ENCODE results near the gene SYNGR2.

The SYNGR2 gene

DNA sequence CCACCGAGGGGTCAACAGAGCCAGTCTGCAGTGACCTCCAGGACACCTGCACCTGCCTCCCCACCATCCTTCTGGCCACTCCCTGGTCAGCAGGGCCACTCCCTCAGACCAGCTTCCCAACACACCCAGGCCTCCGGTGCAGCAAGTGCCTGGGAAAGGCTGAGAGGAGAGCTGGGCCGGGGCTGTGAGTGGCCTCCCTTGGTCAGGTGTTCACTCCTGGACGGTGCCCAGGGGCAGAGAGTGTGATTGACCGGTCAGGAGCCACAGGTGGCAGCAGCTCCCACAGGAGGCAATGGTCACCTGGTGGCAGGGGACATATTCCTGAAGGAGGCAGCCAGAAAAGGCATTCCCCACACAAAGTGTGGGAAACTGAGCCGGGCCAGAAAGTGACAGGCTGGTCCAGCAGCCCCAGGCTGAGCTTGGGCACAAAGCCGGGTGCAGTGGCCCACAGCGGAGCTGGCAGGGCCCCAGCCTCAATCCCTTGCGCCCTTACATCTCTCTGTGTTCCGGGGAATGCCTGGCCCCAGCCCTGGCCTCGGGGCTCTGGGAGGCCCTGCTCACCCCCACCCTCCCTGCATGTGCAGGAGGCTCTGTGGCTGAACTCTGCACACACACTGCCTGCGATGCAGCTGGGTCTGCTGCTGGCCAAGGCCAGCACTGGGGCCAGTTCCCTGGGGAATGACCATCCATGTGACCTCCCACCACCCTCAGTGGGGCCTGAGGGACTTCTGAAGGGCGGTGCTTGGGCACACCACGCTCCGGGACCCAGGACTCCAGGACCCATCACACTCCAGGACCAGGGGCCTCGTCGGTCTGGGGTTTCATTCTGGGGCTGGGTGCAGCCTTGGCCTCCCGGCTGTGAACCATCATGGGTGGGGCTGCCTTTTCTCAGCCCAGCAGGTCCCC, 23.4 kb upstream of the SYNGR2 start:
- H3K4me3 ChIP-seq (replicated peaks in 1 of 2; ENCODE audit: low read depth in 2 of 2, low read length in 2 of 2) = no peak overlapping the region
- no peak for DNase-seq (ENCODE audit: low read depth in 2 of 2)
- TF ChIP-seq, protein P1, sequence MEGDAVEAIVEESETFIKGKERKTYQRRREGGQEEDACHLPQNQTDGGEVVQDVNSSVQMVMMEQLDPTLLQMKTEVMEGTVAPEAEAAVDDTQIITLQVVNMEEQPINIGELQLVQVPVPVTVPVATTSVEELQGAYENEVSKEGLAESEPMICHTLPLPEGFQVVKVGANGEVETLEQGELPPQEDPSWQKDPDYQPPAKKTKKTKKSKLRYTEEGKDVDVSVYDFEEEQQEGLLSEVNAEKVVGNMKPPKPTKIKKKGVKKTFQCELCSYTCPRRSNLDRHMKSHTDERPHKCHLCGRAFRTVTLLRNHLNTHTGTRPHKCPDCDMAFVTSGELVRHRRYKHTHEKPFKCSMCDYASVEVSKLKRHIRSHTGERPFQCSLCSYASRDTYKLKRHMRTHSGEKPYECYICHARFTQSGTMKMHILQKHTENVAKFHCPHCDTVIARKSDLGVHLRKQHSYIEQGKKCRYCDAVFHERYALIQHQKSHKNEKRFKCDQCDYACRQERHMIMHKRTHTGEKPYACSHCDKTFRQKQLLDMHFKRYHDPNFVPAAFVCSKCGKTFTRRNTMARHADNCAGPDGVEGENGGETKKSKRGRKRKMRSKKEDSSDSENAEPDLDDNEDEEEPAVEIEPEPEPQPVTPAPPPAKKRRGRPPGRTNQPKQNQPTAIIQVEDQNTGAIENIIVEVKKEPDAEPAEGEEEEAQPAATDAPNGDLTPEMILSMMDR (IDR thresholded peaks at IDR 0.05; ENCODE audit: low read depth, low read length) = no peak

DNA sequence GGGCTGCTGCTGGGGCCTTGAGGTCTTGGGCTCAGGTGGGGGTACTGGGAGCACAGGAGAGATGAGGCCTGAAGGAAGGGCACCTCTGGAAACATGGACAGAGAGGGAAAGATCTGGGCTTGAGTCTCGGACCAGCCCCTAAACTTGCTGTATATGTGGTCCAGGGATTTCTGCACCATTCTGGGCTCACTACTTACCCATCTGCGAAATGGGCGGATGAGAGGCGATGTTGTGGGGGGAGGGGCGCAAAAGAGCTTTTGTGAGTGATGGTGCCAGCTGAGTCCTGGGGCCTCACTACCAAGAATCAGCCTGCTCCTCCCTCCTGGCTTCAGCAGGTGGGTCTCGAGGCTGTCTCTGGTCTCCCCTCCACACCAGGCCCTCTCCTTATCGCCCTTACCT, 21.9 kb upstream of the SYNGR2 start:
- DNase-seq (ENCODE audit: low read depth in 2 of 2) = no peak
- H3K4me3 ChIP-seq (replicated peaks in 1 of 2; ENCODE audit: low read depth in 2 of 2, low read length in 2 of 2) = no peak overlapping the region
- TF ChIP-seq, protein P1 (IDR thresholded peaks at IDR 0.05; ENCODE audit: low read depth, low read length) = no peak

DNA sequence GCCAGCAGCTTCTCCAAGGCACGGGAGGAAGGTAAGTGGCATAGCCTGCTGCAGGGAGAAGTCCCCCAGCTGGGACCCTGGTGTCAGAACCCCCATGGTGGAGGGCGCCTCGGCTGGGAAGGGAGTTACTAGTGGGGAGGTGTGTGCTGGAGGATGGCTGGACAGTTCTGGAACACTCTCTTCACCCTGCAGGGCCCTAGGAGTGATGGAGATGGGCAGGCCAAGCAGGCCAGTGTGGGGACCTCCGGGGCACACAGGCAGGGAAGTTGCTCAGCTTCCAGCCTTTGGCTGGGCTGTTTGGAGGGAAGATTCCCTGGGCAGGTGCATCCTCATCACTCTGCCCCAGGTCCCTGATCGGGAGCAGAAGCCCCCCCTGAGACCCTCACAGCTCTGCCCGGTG, 21.5 kb upstream of the SYNGR2 start:
- TF ChIP-seq, protein P1 (IDR thresholded peaks at IDR 0.05; ENCODE audit: low read depth, low read length) = no peak
- no peak for DNase-seq (ENCODE audit: low read depth in 2 of 2)
- no peak overlapping the region for H3K4me3 ChIP-seq (replicated peaks in 1 of 2; ENCODE audit: low read depth in 2 of 2, low read length in 2 of 2)

DNA sequence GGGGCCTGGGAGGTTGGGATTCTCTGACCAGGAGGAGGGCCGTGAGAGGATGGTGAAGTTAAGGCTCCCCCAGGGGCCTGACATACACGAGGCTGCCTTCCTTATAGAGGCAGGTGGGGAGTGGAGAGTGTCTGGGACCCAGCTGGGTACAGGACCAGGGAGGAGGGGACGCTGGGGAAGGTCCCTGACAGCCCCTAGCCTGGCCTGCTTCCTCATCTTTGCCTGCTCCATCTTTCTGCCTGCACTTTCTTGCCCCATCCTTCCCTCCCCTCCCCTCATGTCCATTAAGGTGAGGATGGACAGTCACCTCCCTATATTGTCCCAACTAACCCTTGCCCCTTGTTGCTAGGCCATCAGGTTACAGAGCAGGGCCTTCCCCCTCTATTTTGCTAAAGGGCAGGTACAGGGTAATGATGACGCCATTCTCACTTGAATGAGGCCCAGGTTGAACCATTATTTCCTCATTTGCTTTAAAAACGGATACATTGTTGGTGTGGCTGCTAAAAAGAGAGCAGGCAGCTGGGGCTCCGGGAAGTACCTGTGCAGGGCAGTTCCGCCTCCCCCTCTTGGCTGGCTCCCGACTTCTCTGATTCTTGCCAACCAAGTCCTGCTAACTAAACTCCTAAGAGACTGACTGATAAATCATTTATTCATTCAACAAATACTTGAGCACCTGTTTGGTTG, 20.9 kb upstream of the SYNGR2 start:
- TF ChIP-seq, protein P1 (IDR thresholded peaks at IDR 0.05; ENCODE audit: low read depth, low read length) = no peak
- no peak for DNase-seq (ENCODE audit: low read depth in 2 of 2)
- no peak overlapping the region for H3K4me3 ChIP-seq (replicated peaks in 1 of 2; ENCODE audit: low read depth in 2 of 2, low read length in 2 of 2)

DNA sequence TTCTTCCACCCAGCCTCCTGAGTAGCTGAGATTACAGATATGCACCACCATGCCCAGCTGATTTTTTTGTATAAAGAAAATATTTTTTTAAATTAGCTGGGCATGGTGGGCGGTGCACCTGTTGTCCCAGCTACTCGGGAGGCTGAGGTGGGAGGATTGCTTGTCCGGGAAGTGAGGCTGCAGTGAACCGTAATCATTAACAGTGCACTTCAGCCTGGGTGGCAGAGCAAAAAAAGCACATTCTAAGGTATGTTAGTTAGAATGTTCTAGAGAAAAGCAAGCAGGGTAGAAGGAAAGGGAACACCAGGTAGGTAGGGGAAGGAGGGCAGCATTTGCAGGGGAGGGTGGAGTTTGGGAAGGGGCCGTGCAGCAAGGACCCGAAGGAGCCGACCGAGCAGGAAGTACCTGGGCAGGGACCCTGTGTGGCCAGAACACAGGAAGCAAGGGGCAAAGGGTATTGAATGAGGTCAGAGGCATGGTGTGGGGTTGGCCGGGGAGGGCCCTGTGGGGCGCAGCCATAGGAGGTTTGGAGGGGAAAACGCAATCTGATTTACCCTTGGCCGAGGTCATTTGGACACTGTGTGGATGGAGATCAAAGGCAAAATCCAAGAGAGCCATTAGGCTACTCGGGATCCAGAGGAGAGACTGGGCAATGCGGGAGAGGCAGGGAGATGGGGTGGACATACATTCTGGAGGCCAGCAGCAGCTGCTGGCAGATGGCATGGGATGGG, 19.9 kb upstream of the SYNGR2 start:
- TF ChIP-seq, protein P1 (IDR thresholded peaks at IDR 0.05; ENCODE audit: low read depth, low read length) = no peak
- H3K4me3 ChIP-seq (replicated peaks in 1 of 2; ENCODE audit: low read depth in 2 of 2, low read length in 2 of 2) = no peak overlapping the region
- DNase-seq (ENCODE audit: low read depth in 2 of 2) = no peak

DNA sequence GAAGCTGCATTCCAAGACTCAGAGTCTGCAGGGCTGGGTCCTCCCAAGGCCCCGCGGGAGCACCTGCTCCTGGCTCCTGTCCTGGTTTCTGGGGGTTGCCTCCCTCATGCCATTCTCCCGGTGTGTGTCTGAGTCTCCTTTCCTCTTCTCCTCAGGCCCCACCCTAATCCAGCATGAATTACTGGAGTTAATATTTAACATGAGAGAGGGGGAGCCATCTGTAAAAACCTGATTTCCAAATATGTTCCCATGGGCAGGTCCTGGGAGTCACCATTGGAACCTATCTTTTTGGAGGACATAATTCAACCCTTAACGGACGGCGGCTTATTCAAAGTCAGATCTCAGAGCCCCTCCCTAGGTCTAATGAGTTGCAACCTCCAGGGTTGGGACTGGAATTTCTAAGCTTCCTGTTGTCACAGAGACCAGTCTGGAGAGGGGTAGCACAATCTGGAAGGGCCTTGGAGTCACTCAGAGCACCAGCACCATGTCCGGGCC, 16.8 kb upstream of the SYNGR2 start:
- TF ChIP-seq, protein P1 (IDR thresholded peaks at IDR 0.05; ENCODE audit: low read depth, low read length) = no peak
- no peak overlapping the region for H3K4me3 ChIP-seq (replicated peaks in 1 of 2; ENCODE audit: low read depth in 2 of 2, low read length in 2 of 2)
- DNase-seq (ENCODE audit: low read depth in 2 of 2) = peak in 1 of 2 donors; percentile 83
